ENCODE measurements around the gene SORCS2.

SORCS2 gene

DNA sequence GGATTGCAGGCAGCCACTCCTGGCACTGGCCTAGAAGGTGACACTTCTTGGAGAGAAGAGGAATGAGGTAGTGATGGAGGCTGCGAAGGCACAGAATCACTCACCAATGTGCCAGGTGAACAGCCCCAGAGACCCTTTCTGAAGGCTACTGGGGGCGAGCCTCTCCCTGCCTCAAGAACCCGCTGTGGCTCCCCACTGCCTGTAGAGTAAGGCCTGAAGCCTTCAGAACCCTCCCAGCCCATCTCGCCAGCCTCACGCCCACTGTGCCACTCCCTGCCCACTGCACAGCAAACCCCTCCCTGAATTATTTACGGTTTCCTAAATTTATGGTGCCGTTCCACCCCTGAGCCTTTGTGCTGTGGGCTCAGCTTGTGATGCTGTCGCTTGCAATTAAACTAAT, 24.2 kb upstream of the SORCS2 start:
- no peak for TF ChIP-seq CTCF (IDR thresholded peaks at IDR 0.05; ENCODE audit: low read depth, low read length)
- H3K4me3 ChIP-seq (ENCODE audit: low read depth, low read length), result no peak overlapping the region

GRCh38 chr4:7169134-7169533, 23.2 kb upstream of the SORCS2 start:
- TF ChIP-seq CTCF (IDR thresholded peaks at IDR 0.05; ENCODE audit: low read depth, low read length), result no peak
- no peak overlapping the region for H3K4me3 ChIP-seq (ENCODE audit: low read depth, low read length)

DNA sequence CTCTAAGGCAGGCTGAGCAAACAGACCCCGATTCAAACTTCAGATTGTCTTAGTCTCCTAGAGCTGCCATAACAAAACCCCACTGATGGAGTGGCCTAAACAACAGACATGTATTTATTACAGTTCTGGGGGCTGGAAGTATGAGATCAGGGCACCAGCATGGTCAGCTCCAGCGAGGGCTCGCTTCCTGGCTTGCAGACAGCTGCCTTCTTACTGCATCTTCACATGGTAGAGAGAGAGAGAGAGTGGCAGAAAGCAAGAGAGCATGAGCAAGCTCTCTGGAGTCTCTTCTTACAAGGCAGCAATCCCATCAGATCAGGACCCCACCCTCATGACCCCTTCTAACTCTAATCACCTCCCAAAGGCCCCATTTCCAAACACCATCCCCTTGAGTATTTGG, 22.3 kb upstream of the SORCS2 start:
- H3K4me3 ChIP-seq (ENCODE audit: low read depth, low read length), result no peak overlapping the region
- TF ChIP-seq CTCF (IDR thresholded peaks at IDR 0.05; ENCODE audit: low read depth, low read length), result no peak

GRCh38 chr4:7171191-7171900, 21.0 kb upstream of the SORCS2 start:
- TF ChIP-seq CTCF (IDR thresholded peaks at IDR 0.05; ENCODE audit: low read depth, low read length), result no peak
- no peak overlapping the region for H3K4me3 ChIP-seq (ENCODE audit: low read depth, low read length)

DNA sequence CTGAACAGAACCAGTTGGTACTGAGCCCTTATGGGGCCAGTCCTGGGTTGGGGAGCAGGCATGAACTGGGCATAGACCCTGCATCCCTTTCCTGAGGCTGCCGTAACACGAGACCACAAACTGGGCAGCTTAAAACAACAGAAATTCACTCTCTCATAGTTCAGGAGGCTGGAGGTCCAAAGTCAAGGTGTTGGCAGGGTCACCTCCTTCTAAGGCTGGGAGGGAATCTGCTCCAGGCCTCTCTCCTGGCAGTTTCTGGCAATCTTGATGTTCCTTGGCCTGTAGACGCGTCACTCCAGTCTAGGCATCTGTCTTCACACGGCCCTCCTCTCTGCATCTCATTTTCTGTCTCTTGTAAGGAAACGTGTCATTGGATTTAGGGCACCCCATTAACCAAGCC, 19.8 kb upstream of the SORCS2 start:
- no peak overlapping the region for H3K4me3 ChIP-seq (ENCODE audit: low read depth, low read length)
- TF ChIP-seq CTCF (IDR thresholded peaks at IDR 0.05; ENCODE audit: low read depth, low read length), result no peak

DNA sequence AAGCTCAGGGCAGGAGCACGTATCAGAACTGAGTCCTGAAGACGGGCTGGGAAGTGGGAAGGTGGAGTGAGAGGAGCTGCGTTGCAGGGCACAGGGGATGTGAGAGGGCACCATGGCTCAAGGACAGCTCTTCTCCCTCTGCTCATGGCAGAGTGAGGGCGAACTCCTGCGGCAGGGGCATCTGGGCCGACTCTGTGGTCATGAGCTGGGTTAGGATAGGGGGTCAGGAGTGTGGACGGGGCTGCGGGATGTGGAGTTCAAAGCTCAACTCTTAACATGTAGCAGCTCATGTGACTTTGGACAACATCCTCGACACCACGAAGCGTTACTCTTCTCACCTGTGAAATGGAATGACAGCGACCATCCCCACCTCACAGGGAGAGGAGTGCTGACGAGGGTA, 19.4 kb upstream of the SORCS2 start:
- no peak overlapping the region for H3K4me3 ChIP-seq (ENCODE audit: low read depth, low read length)
- no peak for TF ChIP-seq CTCF (IDR thresholded peaks at IDR 0.05; ENCODE audit: low read depth, low read length)

GRCh38 chr4:7173841-7174449, 18.4 kb upstream of the SORCS2 start:
- H3K4me3 ChIP-seq (ENCODE audit: low read depth, low read length), result no peak overlapping the region
- no peak for TF ChIP-seq CTCF (IDR thresholded peaks at IDR 0.05; ENCODE audit: low read depth, low read length)

All from WI38 (cell line).